Activated naive CD4-positive, alpha-beta T cell (primary cell): Measurements from ENCODE around the gene VAV2.

ENCODE experiments used
- DNase-seq, 4 experiments: peaks; one replicate each; lab custom pipeline; 2025; lab: John Stamatoyannopoulos, UW

VAV2 gene

GRCh38 chr9:133952598-133953550 lies 39.2 kb downstream of the VAV2 start:
- no peak for DNase-seq

DNA sequence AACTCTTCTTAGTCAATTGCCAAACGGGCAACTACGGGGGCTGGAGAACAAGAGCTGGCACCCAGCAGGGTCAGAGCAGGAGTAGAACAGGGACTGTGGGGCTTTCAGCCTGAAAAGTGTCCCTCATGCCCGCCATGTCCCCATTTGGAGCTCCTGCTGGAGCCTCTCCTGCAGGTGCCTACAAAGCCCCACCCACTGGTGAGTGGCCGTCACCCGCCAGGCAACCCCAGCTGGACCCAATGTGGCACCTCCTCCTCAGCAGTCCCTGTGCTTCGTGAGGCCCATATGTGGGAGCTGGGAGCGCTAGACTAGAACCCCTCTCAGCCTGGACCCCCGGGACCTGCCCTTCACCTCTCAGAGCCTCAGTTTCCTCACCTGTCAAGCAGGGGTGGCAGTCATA lies 40.9 kb downstream of the VAV2 start:
- DNase-seq = no peak

GRCh38 chr9:133950629-133951111 lies 41.5 kb downstream of the VAV2 start:
- no peak for DNase-seq

DNA sequence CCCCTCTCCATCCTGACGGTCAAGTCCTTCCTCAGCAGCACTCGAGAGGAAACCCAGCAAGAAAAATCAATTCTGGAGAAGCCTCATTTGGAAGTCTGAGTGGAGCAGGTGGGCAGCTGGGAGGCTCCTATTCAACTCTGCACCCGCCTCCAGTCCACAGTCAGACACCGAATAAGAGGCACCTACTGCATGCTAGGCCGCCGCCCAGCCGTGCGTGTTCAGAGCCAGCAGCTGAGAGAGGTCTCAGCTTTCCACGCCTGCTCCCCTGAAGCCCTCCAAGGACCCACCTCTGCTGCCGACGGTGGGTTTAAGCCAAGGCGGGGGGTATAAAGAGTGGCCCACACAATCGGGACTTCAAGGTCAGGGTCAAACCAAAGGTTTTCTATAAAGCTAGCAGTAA lies 41.9 kb downstream of the VAV2 start:
- DNase-seq = no peak

DNA sequence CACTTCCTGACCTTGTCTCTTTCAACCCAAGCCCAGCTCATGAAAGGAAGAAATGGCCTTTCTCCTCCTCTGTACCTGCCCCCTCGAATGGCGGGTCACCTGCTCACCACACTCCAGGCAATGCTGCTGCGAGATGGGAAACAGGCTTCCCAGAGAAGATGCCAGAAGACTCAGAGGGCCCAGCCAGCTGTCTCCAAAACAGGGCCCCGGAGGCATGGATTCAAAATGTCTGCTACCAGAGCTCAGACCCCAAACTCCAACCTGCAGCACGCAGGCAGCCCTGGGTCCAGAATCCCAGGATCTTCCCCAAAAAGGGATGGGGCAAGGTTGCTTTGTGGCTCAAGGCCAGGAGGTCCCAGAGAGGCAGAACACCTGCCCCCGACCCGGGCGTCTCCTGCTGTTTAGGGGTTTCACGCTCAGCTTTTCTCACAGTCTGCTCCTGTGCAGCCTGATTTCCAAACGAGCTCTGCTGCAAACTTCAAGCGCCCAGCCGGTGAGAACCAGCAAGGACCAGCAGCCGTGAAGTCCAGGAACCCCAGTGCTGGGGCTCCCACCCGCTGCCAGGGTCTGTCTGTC lies 42.5 kb downstream of the VAV2 start:
- DNase-seq = no peak

- no peak for DNase-seq
These were observed 43.3 kb downstream of the VAV2 start for GRCh38 chr9:133948561-133949485.

DNA sequence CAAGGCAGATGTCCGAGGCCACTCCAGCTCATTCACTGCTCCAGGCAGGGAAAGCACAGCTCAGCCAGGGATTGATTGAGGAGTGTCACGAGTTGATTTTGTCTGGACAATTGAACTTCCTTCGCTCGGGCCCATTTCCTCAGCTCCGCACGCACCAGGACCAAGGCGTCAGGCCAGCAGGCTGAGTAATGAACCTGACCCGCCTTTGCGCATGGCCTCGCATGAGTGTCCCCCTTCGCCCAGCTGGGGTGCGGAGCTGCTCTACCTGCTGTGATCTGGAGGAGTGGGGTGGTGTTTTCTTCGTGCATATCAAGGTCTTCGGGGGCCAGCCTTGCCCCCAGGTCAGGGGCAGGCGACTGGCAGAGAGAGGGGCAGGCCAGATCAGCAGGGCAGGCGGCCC lies 44.0 kb downstream of the VAV2 start:
- no peak for DNase-seq

GRCh38 chr9:133946840-133947486 lies 45.2 kb downstream of the VAV2 start:
- DNase-seq = no peak

- no peak for DNase-seq
These were observed 46.0 kb downstream of the VAV2 start for GRCh38 chr9:133945977-133946753.

- no peak for DNase-seq
These were observed 46.7 kb downstream of the VAV2 start for GRCh38 chr9:133945314-133945975.

DNA sequence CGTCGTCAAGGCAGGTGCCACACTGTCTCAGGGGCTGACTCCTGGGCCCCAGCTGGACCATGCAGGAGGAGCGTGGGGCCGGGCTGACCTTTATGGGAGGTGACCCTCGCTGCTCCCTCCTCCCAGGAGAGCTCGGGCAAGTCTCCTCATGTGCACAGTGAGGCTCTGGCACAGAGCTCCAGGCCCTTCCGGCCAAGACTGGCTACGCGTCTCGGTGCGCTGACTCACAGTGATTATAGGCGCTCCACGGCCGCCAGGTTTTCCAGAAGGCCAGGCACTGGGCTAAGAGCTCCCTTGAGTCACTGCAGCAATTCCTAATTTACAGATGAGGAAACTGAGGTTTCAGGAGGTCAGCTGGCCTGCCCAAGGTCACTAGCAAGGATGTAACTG lies 47.4 kb downstream of the VAV2 start:
- no peak for DNase-seq

DNA sequence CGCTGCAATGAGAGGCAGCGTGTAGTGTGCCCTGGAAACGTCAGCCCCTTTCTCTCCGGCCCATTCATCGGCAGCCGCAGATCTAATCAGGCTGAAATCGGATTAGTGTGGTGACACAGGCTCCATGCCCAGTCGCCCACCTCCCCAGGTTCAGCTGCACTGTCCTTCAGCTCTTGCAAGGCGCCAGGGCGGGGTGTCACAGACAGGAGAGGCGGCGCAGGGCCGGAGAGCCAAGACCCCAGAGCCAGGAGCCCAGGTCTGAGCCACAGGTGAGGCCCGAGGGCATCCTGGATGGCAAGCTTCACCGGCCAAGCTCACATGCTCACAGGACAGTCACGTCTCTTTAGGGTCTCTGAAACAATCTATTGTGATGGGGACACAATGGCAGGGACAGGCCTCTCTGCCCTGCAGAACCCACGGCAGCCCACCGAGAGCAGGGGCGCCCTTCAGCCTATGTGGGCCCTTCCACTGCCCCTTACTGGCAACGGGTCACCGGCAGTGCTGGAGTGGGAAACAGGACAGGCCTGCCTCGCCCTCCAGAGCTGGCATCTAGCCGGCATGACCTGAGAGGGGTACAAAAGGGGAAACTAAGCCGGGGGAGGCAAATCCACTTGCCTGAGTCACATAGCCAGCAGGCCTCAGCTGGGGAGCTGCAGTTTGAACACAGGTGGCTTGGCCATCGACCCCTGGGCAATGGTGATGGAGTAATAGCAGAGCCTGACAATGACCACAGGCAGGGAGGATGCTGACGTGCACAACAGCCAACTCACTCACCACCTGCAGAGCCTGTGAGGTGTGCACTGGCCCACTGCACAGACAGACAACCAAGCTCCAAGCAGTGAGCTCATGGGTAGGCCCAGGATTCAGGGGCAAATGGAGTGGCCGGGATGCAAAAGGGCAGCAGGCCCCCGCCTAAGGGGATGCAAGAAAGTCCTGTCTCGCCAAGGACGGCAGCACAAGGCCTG lies 48.1 kb downstream of the VAV2 start:
- DNase-seq = no peak

DNA sequence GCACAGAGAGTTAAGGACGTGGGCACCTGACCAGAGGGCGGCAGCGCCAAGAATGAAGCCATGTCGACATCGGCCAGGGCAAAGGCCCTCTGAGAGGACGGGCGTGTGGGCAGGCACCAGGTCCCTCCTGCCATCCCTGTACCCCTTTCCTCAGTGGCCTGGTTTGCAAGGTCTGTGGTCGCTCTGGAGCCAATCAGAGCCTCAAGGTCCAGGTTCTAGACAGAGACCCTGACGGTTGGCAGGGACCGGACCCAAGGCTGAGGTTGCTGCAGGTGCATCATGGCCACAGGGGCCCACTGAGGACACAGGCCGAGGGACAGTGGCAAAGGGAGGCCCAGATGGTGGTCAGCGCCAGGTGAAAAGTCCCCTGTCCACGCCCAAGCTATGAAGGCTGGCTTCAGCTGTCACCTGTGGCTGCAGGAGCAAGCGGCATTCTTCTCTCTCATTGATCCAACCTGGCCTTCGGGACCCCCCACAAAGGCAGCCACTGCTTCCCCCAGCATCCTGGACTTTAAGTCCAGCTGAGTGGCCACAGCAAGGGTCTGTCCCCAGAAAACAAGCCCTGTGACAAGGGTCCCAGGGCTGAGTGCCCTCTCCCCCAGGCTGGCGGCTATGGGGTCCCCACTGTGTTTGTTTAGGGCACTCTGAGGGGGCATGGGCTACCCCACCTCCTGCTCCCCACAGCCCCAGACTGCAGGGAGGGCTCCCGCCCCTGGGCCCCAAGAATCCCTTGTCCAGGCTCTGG lies 48.9 kb downstream of the VAV2 start:
- no peak for DNase-seq

GRCh38 chr9:133942206-133942975 lies 49.7 kb downstream of the VAV2 start:
- DNase-seq = no peak

DNA sequence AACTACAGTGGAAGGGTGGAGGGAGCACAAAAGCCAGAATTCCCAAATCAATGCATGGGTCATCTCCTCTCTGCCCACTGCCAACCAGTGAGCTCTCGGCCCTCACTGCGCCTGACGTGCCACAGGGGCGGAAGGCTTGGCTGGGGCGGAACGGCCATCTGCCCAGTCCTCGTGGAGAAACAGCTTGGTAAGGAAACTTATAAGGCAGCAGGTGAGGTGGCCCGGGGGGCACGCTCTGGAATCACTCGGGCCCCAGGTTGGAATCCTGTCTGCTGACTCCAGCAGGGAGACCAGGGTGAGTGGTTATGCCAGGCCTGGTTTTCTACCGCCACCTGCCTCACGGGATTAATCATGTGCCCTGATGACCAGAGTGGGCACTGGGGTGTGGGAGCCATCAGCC lies 52.3 kb downstream of the VAV2 start:
- DNase-seq = no peak

DNA sequence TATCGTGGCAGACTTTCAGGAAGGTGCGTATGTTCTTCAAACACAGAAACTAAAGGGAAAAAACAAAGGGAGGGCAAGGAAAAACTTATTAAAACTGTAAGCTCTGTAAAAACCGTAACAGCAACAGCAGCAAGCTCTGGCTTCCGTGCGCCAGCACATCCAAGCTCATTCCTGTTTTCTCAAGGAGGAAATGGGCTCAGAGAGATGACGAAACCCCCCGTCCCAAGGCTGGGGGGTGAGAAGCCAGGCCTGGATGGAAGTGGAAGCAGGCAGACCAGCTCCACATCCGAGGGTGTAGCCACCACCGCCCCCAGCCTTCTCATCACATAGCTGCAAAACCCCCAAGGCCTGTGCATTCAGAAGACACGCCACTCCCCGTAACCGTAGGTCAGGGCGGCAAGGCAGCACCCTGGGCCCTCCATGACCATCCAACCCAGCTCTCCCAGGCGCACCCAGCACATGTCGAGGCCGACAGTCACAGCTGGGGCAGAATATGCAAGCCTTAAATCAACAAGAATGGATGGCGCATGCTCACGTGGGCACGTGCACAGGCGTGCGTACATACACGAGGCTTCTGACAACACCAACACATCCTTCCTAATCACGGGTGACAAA lies 52.8 kb downstream of the VAV2 start:
- no peak for DNase-seq

GRCh38 chr9:133938753-133939152 lies 53.4 kb downstream of the VAV2 start:
- no peak for DNase-seq
